Panc1 (cell line): ENCODE results near the gene GADL1. TPM values are rescaled to one million over a fixed set of nuclear protein-coding genes. Genes with fewer than 3 reads are reported as not detected.

ENCODE experiments used
- ATAC-seq: fragments of 200-7000 bp; cut with Tn5 transposase; 2 replicates; pipeline ENCODE4 v1.9.1; 2020; ENCODE audit warnings: mild to moderate bottlenecking, moderate library complexity
- BruUV-seq: library from RNA; stranded (reverse); fragments of 400-500 nt; replicated peaks from 2 replicates; lab custom pipeline; 2021; lab: Mats Ljungman, UMichigan
- CTCF ChIA-PET: fragments of 300-600 bp; sonication (Branson Sonifier 250); formaldehyde crosslinking; loops from one replicate; lab custom pipeline; 2022; ENCODE audit warnings: antibody characterized with exemption; lab: Charles Lee
- POLR2A ChIA-PET: fragments of 300-600 bp; sonication (Branson Sonifier 250); formaldehyde crosslinking; loops from one replicate; lab custom pipeline; 2022; ENCODE audit warnings: antibody characterized with exemption; lab: Charles Lee
- DNase-seq: peaks from one replicate; pipeline ENCODE4 v3.0.0-alpha.2; 2010; ENCODE audit warnings: low read depth, low spot score
- H3K27ac ChIP-seq: 2 replicates; pipeline ENCODE4 v1.5.1; 2011; ENCODE audit warnings: mild to moderate bottlenecking, low read length, inconsistent platforms
- H3K27me3 ChIP-seq: fragments of 200-500 bp; sonication (Bioruptor generic); 2 replicates; pipeline ENCODE4 v1.6.0; 2014; ENCODE audit warnings: low read length, inconsistent platforms; ENCODE audit not compliant: control insufficient read depth, insufficient read depth
- H3K36me3 ChIP-seq: fragments of 200-500 bp; sonication (Bioruptor generic); 2 replicates; pipeline ENCODE4 v1.5.1; 2014; ENCODE audit warnings: inconsistent platforms, mild to moderate bottlenecking, low read length, moderate library complexity; ENCODE audit not compliant: control insufficient read depth, insufficient read depth
- H3K4me1 ChIP-seq: 2 replicates; pipeline ENCODE4 v1.5.1; 2011; ENCODE audit warnings: inconsistent platforms, mild to moderate bottlenecking, low read length, moderate library complexity; ENCODE audit not compliant: control insufficient read depth, insufficient read depth
- H3K4me3 ChIP-seq, 2 experiments: 2 replicates each; pipeline ENCODE4 v1.5.1; 2011 to 2012; ENCODE audit warnings: low read depth in 2 of 2, low read length in 2 of 2, mild to moderate bottlenecking in 2 of 2, inconsistent platforms in 1 of 2, moderate library complexity in 1 of 2
- H3K9me3 ChIP-seq: fragments of 200-500 bp; sonication (Bioruptor generic); 2 replicates; pipeline ENCODE4 v1.5.1; 2014; ENCODE audit warnings: low read depth, mild to moderate bottlenecking, inconsistent platforms, low read length, moderate library complexity; ENCODE audit not compliant: control insufficient read depth, insufficient read depth
- CTCF ChIP-seq: fragments of 450-650 bp; IDR thresholded peaks from 2 replicates; pipeline ENCODE4 v1.5.1; 2017; ENCODE audit warnings: mild to moderate bottlenecking
- POLR2AphosphoS5 ChIP-seq: IDR thresholded peaks from 2 replicates; pipeline ENCODE4 v1.6.1; 2012; ENCODE audit warnings: mild to moderate bottlenecking, low read depth, low read length, moderate library complexity
- SIN3A ChIP-seq: IDR thresholded peaks from 2 replicates; pipeline ENCODE4 v1.6.1; 2012; ENCODE audit warnings: low read depth, mild to moderate bottlenecking, low read length, moderate library complexity, borderline replicate concordance; ENCODE audit not compliant: insufficient read depth
- TCF7L2 ChIP-seq: IDR thresholded peaks from 2 replicates; pipeline ENCODE4 v1.6.1; 2011; ENCODE audit warnings: mild to moderate bottlenecking, low read depth, low read length, inconsistent platforms
- in situ Hi-C: cut with HindIII; loops from 2 replicates; pipeline ENCODE4 v1.10.0; 2016; ENCODE audit warnings: low sequenced_read_pairs, low pct_unique_long_range_greater_than_20kb
- intact Hi-C: fragments of 100-400 bp; cut with micrococcal nuclease; formaldehyde crosslinking; loops from one replicate; pipeline ENCODE4 v1.10.0; 2022; ENCODE audit not compliant: unreplicated experiment
- total RNA-seq: library from RNA; stranded (reverse); gene quantifications from one replicate; pipeline ENCODE4 v1.2.1, GENCODE V29; 2021; ENCODE audit not compliant: unreplicated experiment
- TF ChIP-seq, protein P1 (sequence below), 2 experiments: IDR thresholded peaks; 2 replicates each; pipeline ENCODE4 v1.6.1; 2011 to 2012; ENCODE audit warnings: low read depth in 2 of 2, control low read depth in 1 of 2, low read length in 1 of 2, mild to moderate bottlenecking in 1 of 2, moderate library complexity in 1 of 2; ENCODE audit not compliant: insufficient read depth in 1 of 2

GADL1 gene
- total RNA-seq, 1 experiment from 2014 or later, result not detected

- intact Hi-C loops (loop anchor here (5.0 kb wide), 1 partner anchor 364 kb away; no protein-coding TSS in a partner anchor), in situ Hi-C loops (no loop called here)
- Histone ChIP-seq H3K36me3 (no peaks in the 10 kb centered on the region), H3K27ac (no peak overlapping the region), H3K27me3 (no peaks in the 10 kb centered on the region), H3K9me3 (no peaks in the 10 kb centered on the region), H3K4me3 (no peak overlapping the region), H3K4me1 (no peaks in the 10 kb centered on the region)
- ChIA-PET CTCF (no interaction called here), POLR2A (no interaction called here)
- DNase-seq, result no peak
- no TSS peak for BruUV-seq
- TF ChIP-seq SIN3A (no peak), CTCF (no peak), POLR2AphosphoS5 (no peak), TCF7L2 (no peak)
- TF ChIP-seq, protein P1, sequence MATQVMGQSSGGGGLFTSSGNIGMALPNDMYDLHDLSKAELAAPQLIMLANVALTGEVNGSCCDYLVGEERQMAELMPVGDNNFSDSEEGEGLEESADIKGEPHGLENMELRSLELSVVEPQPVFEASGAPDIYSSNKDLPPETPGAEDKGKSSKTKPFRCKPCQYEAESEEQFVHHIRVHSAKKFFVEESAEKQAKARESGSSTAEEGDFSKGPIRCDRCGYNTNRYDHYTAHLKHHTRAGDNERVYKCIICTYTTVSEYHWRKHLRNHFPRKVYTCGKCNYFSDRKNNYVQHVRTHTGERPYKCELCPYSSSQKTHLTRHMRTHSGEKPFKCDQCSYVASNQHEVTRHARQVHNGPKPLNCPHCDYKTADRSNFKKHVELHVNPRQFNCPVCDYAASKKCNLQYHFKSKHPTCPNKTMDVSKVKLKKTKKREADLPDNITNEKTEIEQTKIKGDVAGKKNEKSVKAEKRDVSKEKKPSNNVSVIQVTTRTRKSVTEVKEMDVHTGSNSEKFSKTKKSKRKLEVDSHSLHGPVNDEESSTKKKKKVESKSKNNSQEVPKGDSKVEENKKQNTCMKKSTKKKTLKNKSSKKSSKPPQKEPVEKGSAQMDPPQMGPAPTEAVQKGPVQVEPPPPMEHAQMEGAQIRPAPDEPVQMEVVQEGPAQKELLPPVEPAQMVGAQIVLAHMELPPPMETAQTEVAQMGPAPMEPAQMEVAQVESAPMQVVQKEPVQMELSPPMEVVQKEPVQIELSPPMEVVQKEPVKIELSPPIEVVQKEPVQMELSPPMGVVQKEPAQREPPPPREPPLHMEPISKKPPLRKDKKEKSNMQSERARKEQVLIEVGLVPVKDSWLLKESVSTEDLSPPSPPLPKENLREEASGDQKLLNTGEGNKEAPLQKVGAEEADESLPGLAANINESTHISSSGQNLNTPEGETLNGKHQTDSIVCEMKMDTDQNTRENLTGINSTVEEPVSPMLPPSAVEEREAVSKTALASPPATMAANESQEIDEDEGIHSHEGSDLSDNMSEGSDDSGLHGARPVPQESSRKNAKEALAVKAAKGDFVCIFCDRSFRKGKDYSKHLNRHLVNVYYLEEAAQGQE (IDR thresholded peaks at IDR 0.05; ENCODE audit: insufficient read depth in 1 of 2, low read depth in 2 of 2, low read length in 1 of 2), result no peak
- no peak for ATAC-seq
These were observed 126.4 kb downstream of the GADL1 start for GRCh38 chr3:30768046-30768445.

- Histone ChIP-seq H3K36me3 (no peaks in the 10 kb centered on the region), H3K4me3 (no peak overlapping the region), H3K4me1 (no peaks in the 10 kb centered on the region), H3K27me3 (no peaks in the 10 kb centered on the region), H3K9me3 (no peaks in the 10 kb centered on the region), H3K27ac (no peak overlapping the region)
- CTCF ChIA-PET, result no interaction called here
- ATAC-seq (no peak), DNase-seq (no peak)
- TF ChIP-seq CTCF (no peak), SIN3A (no peak), TCF7L2 (no peak), POLR2AphosphoS5 (no peak)
- TF ChIP-seq, protein P1 (IDR thresholded peaks at IDR 0.05; ENCODE audit: insufficient read depth in 1 of 2, low read depth in 2 of 2, low read length in 1 of 2), result no peak
- POLR2A ChIA-PET, result no interaction called here
- intact Hi-C loops (loop anchor here (5.0 kb wide), 1 partner anchor 366 kb away; no protein-coding TSS in a partner anchor), in situ Hi-C loops (no loop called here)
- BruUV-seq, result no TSS peak
These were observed 127.9 kb downstream of the GADL1 start for GRCh38 chr3:30766522-30766921.
